Hematopoietic multipotent progenitor cell treated with erythropoietin and hydrocortisone succinate and interleukin-3 and kit ligand, for 8 days (in vitro differentiated cells): ENCODE data around the gene AKIP1.
"Not testable (repeated sequence)": the region's sequence is repeated elsewhere in the genome, so short reads cannot be mapped to it uniquely, and the experiment has no call there.

Experiments
- DNase-seq: peaks from one replicate; pipeline ENCODE4 v3.0.0-alpha.2; 2015

AKIP1 gene

GRCh38 chr11:8917157-8917825 lies 6.3 kb downstream of the AKIP1 start:
- DNase-seq: no peak

- DNase-seq: no peak
These were observed 11.7 kb downstream of the AKIP1 start for GRCh38 chr11:8922691-8923090.

- no peak for DNase-seq
These were observed 14.7 kb downstream of the AKIP1 start for GRCh38 chr11:8925711-8926110.

- DNase-seq: no peak
These were observed 15.2 kb downstream of the AKIP1 start for GRCh38 chr11:8926236-8926635.

GRCh38 chr11:8927233-8927632 lies 16.2 kb downstream of the AKIP1 start:
- no peak for DNase-seq

GRCh38 chr11:8928205-8928604 lies 17.2 kb downstream of the AKIP1 start:
- DNase-seq: no peak

- no peak for DNase-seq
These were observed 18.1 kb downstream of the AKIP1 start for GRCh38 chr11:8928981-8929615.

DNA sequence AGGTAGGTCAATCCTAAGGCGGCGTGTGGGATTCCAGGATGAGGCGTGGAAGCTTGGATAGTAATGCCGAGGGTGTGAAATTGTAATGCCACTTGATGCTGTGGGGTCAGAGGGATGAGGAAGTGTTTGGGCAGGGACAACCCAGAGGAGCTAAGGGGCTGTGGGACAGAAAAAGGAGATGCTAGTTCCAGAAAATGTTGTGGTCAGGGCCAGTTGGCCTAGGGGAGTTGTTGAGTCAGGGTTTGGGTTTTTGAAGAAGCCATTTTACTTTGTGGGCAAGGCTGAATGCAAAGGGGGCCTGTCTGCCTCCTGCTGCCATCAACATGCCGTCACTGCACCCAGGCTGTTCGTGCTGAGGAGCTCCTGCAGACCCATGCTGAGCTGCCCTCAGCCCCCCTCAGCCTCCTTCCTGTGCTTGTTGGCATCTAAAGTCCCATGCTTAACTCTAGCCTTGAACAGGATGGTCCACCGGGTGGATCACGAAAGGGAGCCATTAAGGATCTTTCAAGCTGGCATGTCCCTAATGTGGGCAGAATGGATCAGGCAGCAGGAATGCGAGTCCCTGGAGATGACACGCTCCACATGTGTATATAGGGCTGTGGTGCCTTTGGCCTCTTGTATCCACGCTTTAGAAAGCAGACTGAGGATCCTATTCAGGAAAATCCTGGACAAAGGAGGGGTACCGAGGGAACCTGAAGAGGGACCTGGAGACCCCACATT lies 19.6 kb downstream of the AKIP1 start:
- DNase-seq: no peak

GRCh38 chr11:8932564-8933180 lies 21.7 kb downstream of the AKIP1 start, which contains the start of gene C11orf16:
C11orf16 (minus strand) TSS chr11:8932947; CDS start chr11:8932308, 639 bp downstream.
- no peak for DNase-seq

DNA sequence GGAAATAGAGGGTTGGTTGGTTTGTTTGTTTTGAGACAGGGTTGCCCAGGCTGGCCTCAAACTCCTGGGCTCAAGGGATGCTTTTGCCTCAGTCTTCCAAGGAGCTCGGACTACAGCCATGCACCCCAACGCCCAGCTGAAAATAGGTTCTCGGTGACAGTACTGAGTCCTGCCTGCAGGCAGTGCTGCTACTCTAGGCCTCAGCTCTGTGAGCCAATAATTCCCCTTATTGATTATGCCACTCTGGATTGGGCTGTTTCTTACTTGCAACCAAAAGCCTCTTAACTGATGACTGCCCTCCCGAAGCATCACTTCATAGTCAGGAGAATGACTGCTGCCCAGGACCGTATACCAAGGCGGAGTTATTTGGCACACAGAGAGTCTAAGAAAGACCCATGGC lies 22.9 kb downstream of the AKIP1 start:
- DNase-seq: no peak

- DNase-seq: no peak
These were observed 23.9 kb downstream of the AKIP1 start for GRCh38 chr11:8934742-8935488.

DNA sequence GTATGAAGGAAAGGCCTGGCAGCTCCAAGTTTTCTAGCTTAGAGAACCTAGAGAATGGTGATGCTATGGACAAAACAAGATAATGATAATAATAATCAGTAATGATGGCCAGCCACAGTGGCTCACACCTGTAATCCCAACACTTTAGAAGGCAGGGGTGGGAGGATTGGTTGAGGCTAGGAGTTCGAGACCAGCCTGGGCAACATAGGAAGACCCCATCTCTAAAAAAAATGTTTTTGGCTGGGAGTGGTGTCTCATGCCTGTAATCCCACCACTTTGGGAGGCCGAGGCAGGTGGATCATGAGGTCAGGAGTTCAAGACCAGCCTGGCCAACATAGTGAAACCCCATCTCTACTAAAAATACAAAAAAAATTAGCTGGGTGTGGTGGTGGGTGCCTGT lies 24.8 kb downstream of the AKIP1 start:
- DNase-seq: not testable (repeated sequence)

- DNase-seq: no peak
These were observed 26.2 kb downstream of the AKIP1 start for GRCh38 chr11:8937159-8937558.

- no peak for DNase-seq
These were observed 26.7 kb downstream of the AKIP1 start for GRCh38 chr11:8937659-8938058.

- no peak for DNase-seq
These were observed 30.5 kb downstream of the AKIP1 start for GRCh38 chr11:8941341-8942103.

GRCh38 chr11:8942518-8943066 lies 31.6 kb downstream of the AKIP1 start, which contains the start of gene ASCL3:
ASCL3 (minus strand) TSS chr11:8943016; CDS start chr11:8938161, 4,855 bp downstream.
- no peak for DNase-seq

GRCh38 chr11:8947230-8947943 lies 36.4 kb downstream of the AKIP1 start:
- no peak for DNase-seq

DNA sequence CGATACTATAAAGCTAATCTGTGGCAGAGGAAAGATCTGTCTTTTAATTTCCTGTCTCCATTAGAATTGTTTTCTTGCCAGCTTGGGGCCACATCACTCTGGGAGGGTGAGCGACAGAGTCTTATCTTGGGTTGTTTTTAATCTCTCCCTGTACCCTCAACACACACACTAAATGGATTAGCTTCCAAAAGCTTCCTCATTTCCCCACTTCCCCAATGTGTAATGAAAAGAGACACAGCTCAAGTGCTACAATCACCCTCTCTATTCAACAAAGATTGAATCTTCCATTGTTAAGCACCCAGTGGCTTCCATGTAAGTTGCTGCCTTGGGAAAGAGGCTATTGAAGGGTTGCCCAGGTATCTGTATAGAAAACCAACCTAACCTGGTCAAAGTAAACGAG lies 37.9 kb downstream of the AKIP1 start:
- peak; percentile 47 for DNase-seq

DNA sequence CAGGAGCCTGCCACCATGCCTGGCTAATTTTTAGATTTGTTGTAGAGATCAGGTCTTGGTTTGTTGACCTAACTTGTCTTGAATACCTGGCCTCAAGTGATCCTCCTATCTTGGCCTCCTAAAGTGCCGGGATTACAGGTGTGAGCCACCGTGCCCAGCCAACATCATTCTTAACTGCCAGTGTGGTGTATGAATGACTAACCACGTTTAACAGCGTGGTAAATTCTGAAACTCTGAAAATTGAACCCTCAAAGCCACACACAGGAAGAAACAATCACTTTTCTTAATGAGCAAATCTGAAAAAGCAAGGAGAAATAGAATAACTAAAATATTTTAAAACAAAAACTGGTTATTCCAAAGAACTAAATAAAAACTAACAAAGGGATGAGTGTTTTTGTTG lies 45.9 kb downstream of the AKIP1 start:
- DNase-seq: no peak

DNA sequence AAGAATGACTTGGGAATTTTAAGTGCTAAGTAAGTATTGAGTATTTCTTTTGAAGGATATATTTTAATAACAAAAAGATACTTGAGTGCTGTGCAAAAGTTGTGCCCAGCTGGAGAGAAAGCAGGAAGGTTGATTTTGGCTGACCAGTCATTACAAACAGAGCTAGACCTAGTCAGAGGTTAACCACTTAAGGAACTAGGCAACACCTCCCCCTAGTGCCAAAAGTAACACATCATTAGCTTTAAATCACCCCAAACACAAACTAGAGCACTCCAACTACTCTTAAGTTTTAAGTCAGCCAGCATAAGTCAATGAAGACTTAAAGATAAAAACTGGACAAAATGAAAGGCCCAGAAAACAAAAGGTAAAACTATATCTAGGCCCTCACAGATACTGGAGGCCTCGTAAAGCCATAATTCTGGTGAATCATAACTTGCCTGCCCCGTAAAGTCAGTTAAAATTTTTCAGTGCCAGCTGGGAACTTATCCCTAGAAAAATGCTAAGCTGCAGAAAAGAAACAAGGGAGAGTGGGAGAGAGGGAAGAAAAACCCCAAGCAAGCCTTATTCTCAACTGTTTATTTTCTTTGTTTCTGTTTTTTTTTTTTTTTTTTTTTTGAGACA lies 48.7 kb downstream of the AKIP1 start:
- peak; percentile 88 for DNase-seq
